Activated CD4-positive, alpha-beta T cell treated with anti-CD3 and anti-CD28 coated beads, Interleukin-2, amount 10 ng/mL, durations not matched to agents 24 days and 14 days (primary cell): ENCODE data around the gene GADD45GIP1. TPM values are rescaled to one million over a fixed set of nuclear protein-coding genes. Genes with fewer than 3 reads are reported as not detected.
A peak's percentile ranks its signal among the peaks of the same experiment; 100 is the strongest.

Experiments
- DNase-seq: peaks from one replicate; pipeline ENCODE4 v3.0.0; 2022
- H3K27ac Mint-ChIP-seq: one replicate; pipeline ENCODE4 v1.8.0; 2022; ENCODE audit warnings: mild to moderate bottlenecking, mixed read lengths
- H3K27me3 Mint-ChIP-seq: one replicate; pipeline ENCODE4 v1.8.0; 2022; ENCODE audit warnings: mixed read lengths
- H3K36me3 Mint-ChIP-seq: one replicate; pipeline ENCODE4 v1.8.0; 2022; ENCODE audit warnings: low read depth, mild to moderate bottlenecking, mixed read lengths
- H3K4me1 Mint-ChIP-seq: one replicate; pipeline ENCODE4 v1.8.0; 2021; ENCODE audit warnings: mixed read lengths
- H3K4me3 Mint-ChIP-seq: one replicate; pipeline ENCODE4 v1.8.0; 2022; ENCODE audit warnings: mild to moderate bottlenecking, moderate library complexity, mixed read lengths
- H3K9me3 Mint-ChIP-seq: one replicate; pipeline ENCODE4 v1.8.0; 2021; ENCODE audit warnings: mixed read lengths
- intact Hi-C: fragments of 100-400 bp; cut with micrococcal nuclease; formaldehyde crosslinking; loops from one replicate; pipeline ENCODE4 v1.15.1; 2023
- total RNA-seq: library from RNA; stranded (reverse); gene quantifications from 2 replicates; pipeline ENCODE4 v1.2.3, GENCODE V29; 2022

GADD45GIP1 gene
- total RNA-seq, result 32.4 and 34.4 TPM in 2 replicates

DNA sequence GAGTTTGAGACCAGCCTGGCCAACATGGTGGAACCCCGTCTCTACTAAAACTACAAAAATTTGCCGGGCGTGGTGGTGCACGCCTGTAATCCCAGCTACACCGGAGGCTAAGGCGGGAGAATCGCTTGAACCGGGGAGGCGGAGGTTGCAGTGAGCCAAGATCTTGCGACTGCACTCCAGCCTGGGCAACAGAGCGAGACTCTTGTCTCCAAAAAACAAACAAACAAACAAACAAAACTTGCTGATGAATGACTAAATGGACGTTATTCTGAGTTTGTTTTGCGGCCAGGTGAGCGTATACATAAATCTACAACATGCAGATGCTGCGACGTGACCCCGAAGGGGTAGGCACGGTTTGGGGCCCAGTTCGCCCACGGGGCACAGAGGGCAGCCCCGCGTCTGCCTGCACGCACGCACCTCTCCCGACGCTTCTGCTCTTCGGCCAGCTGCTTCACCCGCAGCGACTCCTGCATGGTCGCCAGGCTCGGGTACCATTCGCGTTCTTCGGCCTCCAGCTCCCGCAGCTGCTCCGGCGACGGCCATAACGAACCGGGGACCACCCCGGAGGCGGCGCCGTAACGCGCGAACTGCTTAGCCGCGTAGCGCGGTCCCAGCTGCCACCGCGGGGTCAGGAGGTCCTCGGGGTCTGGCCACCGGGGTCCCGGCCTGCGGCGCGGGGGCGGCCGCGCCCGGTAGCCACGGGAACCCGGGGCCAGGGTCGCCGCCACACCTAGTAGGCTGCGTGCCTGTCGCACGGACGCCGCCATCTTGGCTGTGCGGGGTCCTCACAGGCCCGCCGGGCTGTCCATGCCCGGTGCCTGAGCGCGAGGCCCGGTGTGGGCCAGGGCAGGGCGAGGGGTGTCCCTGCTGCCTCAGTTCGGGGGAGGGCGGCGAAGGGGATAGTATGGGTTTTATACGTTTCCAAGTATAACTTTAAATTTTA lies at the start of gene GADD45GIP1:
GADD45GIP1 (minus strand) TSS at position 778 of the 943 bp plus-strand sequence; CDS start at position 767, 11 bp downstream.
- H3K4me3 Mint-ChIP-seq, result peak within 1 kb of the TSS; percentile 75
- intact Hi-C loops, result loop anchor here (2.0 kb wide), 1 partner anchor 66 kb away; the partner anchor contains the start of gene GCDH
- DNase-seq, result peak; percentile 96
- peaks cover 31% of the 10 kb centered on the region for H3K36me3 Mint-ChIP-seq
- peak within 1 kb of the TSS; percentile 95 for H3K27ac Mint-ChIP-seq
- H3K4me1 Mint-ChIP-seq, result peaks cover 25% of the 10 kb centered on the region
- no peaks in the 10 kb centered on the region for H3K9me3 Mint-ChIP-seq
- H3K27me3 Mint-ChIP-seq, result peaks cover 1% of the 10 kb centered on the region

DNA sequence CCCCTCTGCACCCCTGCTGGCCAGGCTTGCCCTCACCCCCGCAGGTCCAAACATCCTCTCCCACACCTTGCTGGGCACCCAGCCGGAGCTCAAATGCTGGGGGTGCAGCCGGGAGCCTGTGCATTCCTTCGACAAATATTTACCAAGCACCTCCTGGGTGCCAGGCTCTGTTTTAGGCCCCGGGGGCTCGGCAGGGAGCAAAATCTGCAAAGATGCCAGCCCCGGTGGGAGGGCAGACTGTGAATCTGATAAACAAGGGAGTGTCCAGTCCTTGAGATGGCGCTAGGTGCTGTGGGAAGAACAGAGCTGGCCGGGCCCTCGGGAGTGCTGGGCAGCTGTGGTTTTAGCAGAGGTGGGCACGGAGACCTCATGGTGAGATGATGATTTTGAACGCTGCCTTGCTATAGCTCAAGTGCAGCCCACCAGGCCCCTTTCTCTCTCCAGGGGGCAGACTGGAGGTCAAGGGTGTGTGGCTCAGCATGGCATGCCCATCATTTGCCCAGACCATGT lies 48.9 kb upstream of the GADD45GIP1 start:
- Mint-ChIP-seq H3K9me3 (no peaks in the 10 kb centered on the region), H3K27me3 (peaks cover 17% of the 10 kb centered on the region), H3K4me3 (no peak overlapping the region), H3K4me1 (no peaks in the 10 kb centered on the region), H3K36me3 (no peaks in the 10 kb centered on the region), H3K27ac (no peak overlapping the region)
- intact Hi-C loops, result no loop called here
- no peak for DNase-seq

DNA sequence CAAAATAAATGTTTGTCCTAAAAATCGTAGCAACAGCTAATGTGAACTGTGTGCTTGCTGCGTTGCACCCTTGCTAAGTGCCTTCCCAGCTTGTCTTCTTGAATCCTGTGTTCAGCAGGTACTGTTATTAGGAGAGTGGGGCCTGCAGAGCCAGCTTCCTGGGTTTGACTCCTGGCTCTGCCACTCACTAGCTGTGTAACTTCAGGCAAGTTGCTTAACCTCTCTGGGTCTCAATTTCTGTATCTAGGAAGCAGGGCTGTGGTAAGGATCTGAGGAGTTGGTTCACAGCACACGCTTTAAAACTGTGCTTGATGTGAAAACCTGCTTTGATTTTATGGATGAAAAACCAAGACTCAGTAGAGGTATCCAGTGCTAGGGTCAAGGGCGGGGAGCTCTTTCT lies 48.2 kb upstream of the GADD45GIP1 start:
- no peak overlapping the region for H3K27ac Mint-ChIP-seq
- intact Hi-C loops, result no loop called here
- H3K4me1 Mint-ChIP-seq, result no peaks in the 10 kb centered on the region
- H3K36me3 Mint-ChIP-seq, result no peaks in the 10 kb centered on the region
- DNase-seq, result no peak
- H3K4me3 Mint-ChIP-seq, result no peak overlapping the region
- no peaks in the 10 kb centered on the region for H3K9me3 Mint-ChIP-seq
- peaks cover 11% of the 10 kb centered on the region for H3K27me3 Mint-ChIP-seq

DNA sequence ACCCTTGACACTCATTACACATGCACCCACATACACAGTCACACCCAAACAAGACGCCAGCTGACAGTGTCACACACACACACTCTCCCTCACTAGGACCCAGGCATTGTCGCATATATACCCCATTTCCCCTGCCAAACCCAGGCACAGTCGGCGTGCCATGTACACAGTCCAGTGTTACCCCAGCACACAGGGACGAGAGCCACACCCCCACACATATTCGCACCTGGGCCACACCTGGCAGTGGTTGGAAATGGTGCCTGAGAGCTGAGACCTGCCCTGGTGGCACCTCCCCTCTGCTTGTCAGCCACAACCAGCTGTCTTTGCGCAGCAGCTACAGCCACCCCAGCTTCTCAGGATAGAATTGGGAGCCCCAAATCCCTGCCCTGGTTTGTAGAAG lies 47.2 kb upstream of the GADD45GIP1 start:
- DNase-seq, result no peak
- Mint-ChIP-seq H3K4me1 (no peaks in the 10 kb centered on the region), H3K27ac (no peak overlapping the region), H3K4me3 (no peak overlapping the region), H3K36me3 (no peaks in the 10 kb centered on the region), H3K27me3 (peaks cover 10% of the 10 kb centered on the region), H3K9me3 (no peaks in the 10 kb centered on the region)
- intact Hi-C loops, result no loop called here

DNA sequence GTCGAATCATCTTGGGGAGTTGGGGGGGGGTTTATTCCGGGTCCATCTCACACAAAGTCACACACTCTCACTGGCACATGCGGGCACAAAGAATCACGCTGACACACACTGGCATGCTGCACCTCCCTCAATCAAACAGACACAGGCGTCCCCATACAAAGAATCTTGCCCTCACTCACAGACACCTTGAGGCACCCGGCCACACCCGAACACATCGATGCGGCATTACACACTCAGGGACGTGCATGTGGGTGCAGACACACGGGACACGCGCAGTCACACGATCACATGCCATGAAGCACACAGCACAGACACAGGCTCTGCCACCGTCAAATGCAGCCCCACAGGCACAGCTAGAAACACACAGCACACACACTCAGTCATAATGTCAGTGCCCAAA lies 46.1 kb upstream of the GADD45GIP1 start:
- intact Hi-C loops, result no loop called here
- Mint-ChIP-seq H3K4me1 (no peaks in the 10 kb centered on the region), H3K36me3 (no peaks in the 10 kb centered on the region), H3K9me3 (no peaks in the 10 kb centered on the region), H3K27ac (no peak overlapping the region), H3K4me3 (no peak overlapping the region), H3K27me3 (peaks cover 4% of the 10 kb centered on the region)
- no peak for DNase-seq

DNA sequence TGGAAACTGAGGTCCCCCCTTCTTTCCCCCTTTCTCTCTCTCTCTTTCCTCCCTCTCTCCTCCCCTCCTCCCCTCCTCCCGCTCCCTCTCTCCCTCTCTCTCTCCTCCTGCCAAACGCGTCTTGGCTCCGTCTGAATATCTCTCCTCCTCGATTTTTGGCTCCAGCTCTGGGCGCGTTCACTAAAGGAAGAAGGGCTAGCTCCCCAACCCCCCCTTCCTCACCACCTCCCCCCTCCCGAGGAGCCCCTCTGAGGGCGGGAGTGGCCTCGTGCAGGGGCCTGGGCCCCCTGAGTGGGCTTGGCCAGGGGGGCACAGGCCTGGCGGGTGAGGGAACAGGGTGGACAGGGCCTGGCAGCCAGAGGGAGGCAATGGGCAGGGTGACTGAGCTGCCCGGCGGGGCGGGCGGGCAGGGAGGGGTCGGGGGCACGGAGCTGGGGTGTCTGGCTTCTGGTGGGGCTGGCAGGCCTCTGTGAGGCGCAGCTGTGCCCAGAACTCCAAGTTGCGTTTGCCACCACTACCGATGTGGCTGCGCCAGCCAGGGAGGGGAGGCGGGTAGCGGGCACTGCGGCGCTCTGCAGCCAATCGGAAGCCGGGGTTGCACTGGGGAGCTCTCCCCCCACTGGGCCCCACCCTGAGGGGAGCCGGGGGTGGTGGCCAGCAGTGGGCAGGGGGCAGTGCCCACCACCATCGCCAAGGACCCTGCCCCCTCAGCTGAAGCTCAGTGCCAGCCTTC lies 45.3 kb upstream of the GADD45GIP1 start:
- H3K9me3 Mint-ChIP-seq, result no peaks in the 10 kb centered on the region
- H3K36me3 Mint-ChIP-seq, result no peaks in the 10 kb centered on the region
- H3K27me3 Mint-ChIP-seq, result peaks cover 10% of the 10 kb centered on the region
- H3K27ac Mint-ChIP-seq, result no peak overlapping the region
- no peak overlapping the region for H3K4me3 Mint-ChIP-seq
- DNase-seq, result no peak
- intact Hi-C loops, result no loop called here
- no peaks in the 10 kb centered on the region for H3K4me1 Mint-ChIP-seq

DNA sequence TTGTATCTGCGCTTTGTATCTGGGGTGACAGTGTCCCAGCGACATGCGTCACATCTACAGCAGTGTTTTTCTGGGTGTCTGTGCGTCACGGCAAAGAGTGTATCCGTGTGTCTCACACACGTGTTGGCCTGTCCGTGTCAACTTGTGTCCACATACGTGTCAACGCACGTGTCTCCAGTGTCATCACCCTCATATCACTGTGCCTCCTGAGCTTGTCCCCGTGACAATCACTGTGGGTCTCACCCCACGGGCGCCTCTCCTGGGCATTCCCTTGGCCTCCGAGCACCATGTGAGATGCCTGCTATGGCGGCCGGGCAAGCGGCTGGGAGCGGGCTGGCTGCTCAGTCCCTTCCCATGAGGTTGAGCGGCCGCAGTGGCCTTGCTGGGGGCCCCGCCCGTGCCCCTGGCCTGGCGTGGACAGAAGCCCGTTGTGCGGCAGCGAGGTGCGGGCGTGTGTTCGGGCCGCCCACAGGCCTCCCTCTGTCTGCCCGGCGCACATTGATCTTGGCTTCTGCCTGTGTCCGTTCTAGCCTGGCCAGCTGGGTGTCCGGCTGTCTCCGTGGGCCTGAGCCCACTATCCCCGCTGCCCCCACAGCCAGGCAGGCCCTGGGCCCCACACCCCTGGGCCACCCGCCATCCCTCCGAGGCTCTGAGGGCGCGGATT lies 44.6 kb upstream of the GADD45GIP1 start:
- intact Hi-C loops, result no loop called here
- H3K4me1 Mint-ChIP-seq, result no peaks in the 10 kb centered on the region
- H3K4me3 Mint-ChIP-seq, result no peak overlapping the region
- no peak for DNase-seq
- peaks cover 14% of the 10 kb centered on the region for H3K27me3 Mint-ChIP-seq
- H3K9me3 Mint-ChIP-seq, result no peaks in the 10 kb centered on the region
- no peak overlapping the region for H3K27ac Mint-ChIP-seq
- H3K36me3 Mint-ChIP-seq, result no peaks in the 10 kb centered on the region

DNA sequence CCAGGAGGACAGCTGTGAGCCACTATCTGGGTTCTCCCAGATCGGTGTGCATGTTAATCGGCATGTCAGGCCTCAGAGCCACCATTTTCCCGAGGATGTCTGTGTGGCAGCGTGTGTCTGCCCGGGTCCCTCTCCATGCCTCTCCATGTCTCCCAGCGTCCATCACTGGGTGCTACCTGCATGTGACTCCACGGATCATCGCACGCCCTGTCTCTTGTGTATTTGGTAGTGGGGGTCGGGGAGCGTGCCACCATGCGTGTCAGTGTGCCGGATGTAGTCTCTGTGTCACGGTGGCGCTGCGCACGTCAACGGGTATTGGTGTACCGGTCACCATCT lies 44.1 kb upstream of the GADD45GIP1 start:
- intact Hi-C loops, result no loop called here
- Mint-ChIP-seq H3K4me3 (no peak overlapping the region), H3K36me3 (no peaks in the 10 kb centered on the region), H3K27ac (no peak overlapping the region), H3K9me3 (no peaks in the 10 kb centered on the region), H3K27me3 (peaks cover 14% of the 10 kb centered on the region), H3K4me1 (no peaks in the 10 kb centered on the region)
- no peak for DNase-seq

DNA sequence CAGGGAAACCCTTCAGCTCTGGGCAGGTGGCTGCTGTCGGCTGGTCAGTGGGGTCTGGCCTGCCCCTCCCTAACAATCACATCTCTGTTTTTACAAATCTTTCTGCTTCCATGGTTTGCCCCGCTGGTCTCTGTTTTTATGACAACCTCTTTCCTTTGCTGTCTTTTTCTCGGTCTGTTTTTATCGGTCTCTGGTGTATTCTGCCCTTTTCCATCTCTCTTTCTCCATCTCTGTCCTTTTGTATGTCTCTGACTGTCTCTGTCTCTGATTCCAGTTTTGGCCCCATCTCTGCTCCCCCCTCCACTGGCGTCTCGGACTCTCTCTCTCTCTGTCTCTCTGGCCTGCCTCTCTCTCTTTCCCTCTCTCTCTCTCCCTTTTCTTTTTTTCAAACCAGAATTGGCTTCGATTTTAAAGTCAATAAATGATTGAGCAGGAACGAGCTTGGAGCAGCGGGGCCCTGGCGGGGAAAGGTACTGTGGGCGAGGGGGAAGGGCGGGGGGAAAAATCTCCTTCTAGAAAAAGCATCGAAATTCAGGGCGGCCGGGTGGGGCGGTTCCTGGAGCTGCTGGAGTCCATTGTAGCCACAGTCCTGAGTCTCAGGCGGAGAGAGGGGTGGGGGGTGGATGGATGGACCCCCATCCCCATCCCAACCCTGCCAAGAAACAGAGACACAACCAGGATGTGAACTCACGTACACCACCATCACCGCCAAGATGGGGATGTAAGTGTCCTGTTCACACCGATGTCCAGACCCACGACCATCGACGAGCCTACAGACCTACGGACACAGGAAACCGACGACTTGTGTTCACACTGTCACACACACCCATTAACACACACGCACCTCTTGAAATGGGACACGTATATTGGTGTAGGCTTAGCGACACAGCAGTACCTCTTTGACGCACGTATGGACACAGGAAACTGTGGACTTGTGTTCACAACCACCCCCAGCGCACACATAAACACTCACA lies 41.2 kb upstream of the GADD45GIP1 start:
- Mint-ChIP-seq H3K27ac (no peak overlapping the region), H3K4me1 (peaks cover 6% of the 10 kb centered on the region), H3K36me3 (no peaks in the 10 kb centered on the region), H3K4me3 (peak overlapping the region; percentile 3), H3K27me3 (peaks cover 35% of the 10 kb centered on the region), H3K9me3 (no peaks in the 10 kb centered on the region)
- intact Hi-C loops, result no loop called here
- DNase-seq, result no peak

DNA sequence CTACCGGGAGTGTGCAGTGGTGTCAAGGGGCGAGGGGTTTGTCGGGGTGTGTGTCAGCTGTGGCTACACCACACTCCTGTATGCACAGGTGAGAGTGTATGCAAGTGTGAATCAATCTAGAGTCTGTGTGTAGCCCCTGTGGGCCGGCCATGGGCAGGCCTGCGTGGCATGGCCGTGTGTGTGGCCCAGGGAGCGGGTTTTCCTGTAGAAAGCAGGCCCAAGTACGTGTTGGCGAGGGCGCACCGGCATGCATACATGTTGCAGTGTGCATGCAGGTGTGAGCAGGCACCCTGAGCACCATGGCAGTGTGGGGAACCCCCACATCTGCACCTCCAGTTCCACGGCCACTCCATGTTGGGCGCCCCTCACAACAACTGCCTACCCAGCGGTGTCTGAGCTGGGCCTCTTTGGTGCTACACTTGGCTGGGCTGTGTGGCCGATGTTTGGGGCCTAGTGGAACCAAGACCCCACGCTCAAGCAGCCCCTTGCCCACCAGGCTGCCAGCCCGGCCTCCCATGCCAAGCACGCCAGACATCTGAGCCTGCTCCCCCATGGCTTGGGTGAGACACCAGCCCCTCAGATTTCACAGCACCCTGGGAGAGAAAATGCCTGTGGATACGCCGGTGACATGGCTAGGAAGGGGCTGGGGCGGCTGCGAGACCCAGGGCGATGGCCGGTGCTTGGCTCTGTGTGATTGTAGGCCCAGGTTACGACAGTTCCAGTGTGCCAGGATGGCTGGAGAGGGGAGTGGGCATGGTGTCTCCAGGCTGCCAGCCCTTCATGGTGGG lies 40.4 kb upstream of the GADD45GIP1 start:
- peak overlapping the region; percentile 46 for H3K4me3 Mint-ChIP-seq
- intact Hi-C loops, result no loop called here
- H3K27ac Mint-ChIP-seq, result peak overlapping the region; percentile 22
- H3K27me3 Mint-ChIP-seq, result peaks cover 39% of the 10 kb centered on the region
- no peaks in the 10 kb centered on the region for H3K36me3 Mint-ChIP-seq
- peaks cover 6% of the 10 kb centered on the region for H3K4me1 Mint-ChIP-seq
- H3K9me3 Mint-ChIP-seq, result no peaks in the 10 kb centered on the region
- no peak for DNase-seq

DNA sequence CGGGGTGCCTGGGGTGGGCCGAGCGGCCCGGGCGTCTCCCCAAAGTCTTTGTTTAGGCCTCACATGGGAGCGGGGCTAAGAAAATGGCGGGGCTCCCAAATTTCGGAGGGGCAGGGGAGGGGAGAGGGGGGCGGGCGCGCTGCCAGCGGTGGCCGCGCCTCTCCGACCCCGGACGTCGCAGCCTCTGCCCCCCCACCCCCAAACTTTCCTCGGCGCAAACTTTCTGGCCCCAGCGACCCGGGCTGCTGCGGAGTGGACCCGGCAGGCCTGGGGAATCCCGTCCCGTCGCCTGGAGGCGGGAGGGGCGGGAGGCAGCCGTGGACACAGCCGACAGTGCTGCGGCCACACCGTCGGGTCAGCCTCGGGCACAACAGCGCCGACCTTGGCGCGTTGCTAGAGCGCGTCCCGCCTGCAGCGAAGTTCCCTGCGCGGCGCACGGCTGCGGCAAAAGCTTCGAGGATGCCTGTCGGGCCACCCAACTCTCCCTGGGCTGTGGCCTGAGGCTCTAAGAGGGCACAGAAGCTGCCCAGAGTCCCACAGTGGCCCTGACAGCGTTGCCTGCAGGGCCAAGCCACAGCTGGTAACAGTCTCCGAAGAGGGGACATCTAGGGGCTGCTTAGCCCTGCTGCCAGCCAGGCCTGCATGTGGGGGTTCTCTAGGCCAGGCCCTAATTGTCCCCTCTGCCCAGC lies 39.5 kb upstream of the GADD45GIP1 start:
- Mint-ChIP-seq H3K9me3 (no peaks in the 10 kb centered on the region), H3K27ac (no peak overlapping the region), H3K36me3 (no peaks in the 10 kb centered on the region), H3K27me3 (peaks cover 39% of the 10 kb centered on the region), H3K4me3 (peak overlapping the region; percentile 46), H3K4me1 (peaks cover 6% of the 10 kb centered on the region)
- no peak for DNase-seq
- intact Hi-C loops, result no loop called here
